Left lung (tissue), 10 donors: Measurements from ENCODE around the gene RGL3. TPM values are rescaled to one million over a fixed set of nuclear protein-coding genes. Genes with fewer than 3 reads are reported as not detected.

Source experiments
- ATAC-seq: fragments of 200-7000 bp; cut with Tn5 transposase; one replicate; pipeline ENCODE4 v1.9.1; 2020; ENCODE audit warnings: moderate library complexity
- DNase-seq, 4 donors: peaks; one replicate each; pipeline ENCODE4 v3.0.0-alpha.2; 2013 to 2020
- H3K27ac ChIP-seq, 2 donors: fragments of 200-600 bp; sonication (generic) in 1 of 2; one replicate each; pipeline versions ENCODE4 v1.5.0 to v1.8.0; 2020 to 2021
- H3K27me3 ChIP-seq, 2 donors: fragments of 200-600 bp; sonication (generic) in 1 of 2; one replicate each; pipeline versions ENCODE4 v1.5.0 to v1.8.0; 2020 to 2021
- H3K36me3 ChIP-seq, 2 donors: fragments of 200-600 bp; sonication (generic) in 1 of 2; one replicate each; pipeline versions ENCODE4 v1.5.0 to v1.8.0; 2020 to 2021
- H3K4me1 ChIP-seq, 2 donors: fragments of 200-600 bp; one replicate each; pipeline ENCODE4 v1.8.0; 2021
- H3K4me3 ChIP-seq, 2 donors: fragments of 200-600 bp; sonication (generic) in 1 of 2; one replicate each; pipeline versions ENCODE4 v1.5.0 to v1.8.0; 2020 to 2021; ENCODE audit warnings: mild to moderate bottlenecking in 1 of 2
- H3K9me3 ChIP-seq, 2 donors: fragments of 200-600 bp; sonication (generic) in 1 of 2; one replicate each; pipeline versions ENCODE4 v1.5.0 to v1.8.0; 2020 to 2021
- intact Hi-C, 2 donors: fragments of 100-400 bp; cut with DNase I; formaldehyde crosslinking; loops; one replicate each; pipeline versions ENCODE4 v1.11.2 to v1.14.2; 2022
- polyA plus RNA-seq, 6 donors: library from polyadenylated mRNA; unstranded; fragments of 120-200 nt; gene quantifications; one replicate each; pipeline ENCODE4 v1.2.1, GENCODE V29; 2013; ENCODE audit not compliant: insufficient read length in 6 of 6
- total RNA-seq, 2 donors: library from RNA; stranded (reverse); fragmentation: NEBNext Ultra II Directional; extraction: Animal tissue kit (Norgen Biotek cat#: 25700); gene quantifications; one replicate each; pipeline ENCODE4 v1.2.1, GENCODE V29; 2021
- TF ChIP-seq, protein P1 (sequence below), 2 donors: fragments of 200-600 bp; sonication (generic) in 1 of 2; IDR thresholded peaks; one replicate each; pipeline versions ENCODE4 v1.5.0 to v1.8.0; 2021; ENCODE audit warnings: antibody characterized with exemption in 2 of 2
- donor health status: DM: no; HTN: yes; CAD: no.
- donor health status: DM: no; HTN: no; CAD: no.

The RGL3 gene
- total and polyA plus RNA-seq, 8 donors = 32.9 to 68.2 (median 56.6) TPM

DNA sequence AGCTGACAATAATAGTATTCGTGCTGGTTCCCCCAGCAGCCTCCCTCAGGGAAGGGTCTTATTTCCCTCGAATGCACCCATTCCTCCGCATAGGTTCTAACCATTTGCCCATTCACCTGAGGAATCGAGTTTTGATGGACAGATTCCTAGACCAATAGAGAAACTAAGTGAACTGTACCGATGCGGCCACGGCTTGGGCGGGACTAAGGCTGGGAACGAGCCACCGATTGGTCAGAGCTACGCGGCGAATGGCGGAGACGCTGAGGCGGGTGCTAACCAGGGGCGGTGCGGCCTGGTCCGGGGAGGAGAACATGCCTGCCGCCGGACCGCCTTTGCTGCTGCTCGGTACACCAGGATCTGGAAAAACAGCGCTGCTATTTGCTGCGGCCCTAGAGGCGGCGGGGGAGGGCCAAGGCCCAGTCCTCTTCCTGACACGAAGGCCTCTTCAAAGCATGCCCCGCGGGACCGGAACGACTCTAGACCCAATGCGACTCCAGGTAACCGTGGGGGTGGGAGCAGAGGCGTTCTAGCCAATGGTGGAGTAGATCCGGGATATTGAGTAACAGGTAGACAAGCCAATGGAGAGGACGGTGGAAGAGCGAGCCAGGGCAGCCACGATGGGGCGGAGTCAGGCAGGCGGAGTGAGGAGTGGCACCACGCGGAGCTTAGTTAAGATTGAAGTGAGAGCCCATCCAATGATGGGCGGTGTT, 44.5 kb downstream of the RGL3 start, which contains the start of gene SWSAP1:
TSS of gene SWSAP1 (plus strand) at position 234 of the 710 bp plus-strand sequence. CDS start at position 249, 15 bp downstream.
- no peaks in the 10 kb centered on the region for H3K27me3 ChIP-seq
- H3K9me3 ChIP-seq = no peaks in the 10 kb centered on the region
- TF ChIP-seq, protein P1, sequence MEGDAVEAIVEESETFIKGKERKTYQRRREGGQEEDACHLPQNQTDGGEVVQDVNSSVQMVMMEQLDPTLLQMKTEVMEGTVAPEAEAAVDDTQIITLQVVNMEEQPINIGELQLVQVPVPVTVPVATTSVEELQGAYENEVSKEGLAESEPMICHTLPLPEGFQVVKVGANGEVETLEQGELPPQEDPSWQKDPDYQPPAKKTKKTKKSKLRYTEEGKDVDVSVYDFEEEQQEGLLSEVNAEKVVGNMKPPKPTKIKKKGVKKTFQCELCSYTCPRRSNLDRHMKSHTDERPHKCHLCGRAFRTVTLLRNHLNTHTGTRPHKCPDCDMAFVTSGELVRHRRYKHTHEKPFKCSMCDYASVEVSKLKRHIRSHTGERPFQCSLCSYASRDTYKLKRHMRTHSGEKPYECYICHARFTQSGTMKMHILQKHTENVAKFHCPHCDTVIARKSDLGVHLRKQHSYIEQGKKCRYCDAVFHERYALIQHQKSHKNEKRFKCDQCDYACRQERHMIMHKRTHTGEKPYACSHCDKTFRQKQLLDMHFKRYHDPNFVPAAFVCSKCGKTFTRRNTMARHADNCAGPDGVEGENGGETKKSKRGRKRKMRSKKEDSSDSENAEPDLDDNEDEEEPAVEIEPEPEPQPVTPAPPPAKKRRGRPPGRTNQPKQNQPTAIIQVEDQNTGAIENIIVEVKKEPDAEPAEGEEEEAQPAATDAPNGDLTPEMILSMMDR (IDR thresholded peaks at IDR 0.05) = peak in 1 of 2 donors; percentile 15
- ATAC-seq = peak; percentile 93
- peak; percentile 97 to 99 (median 99) for DNase-seq
- peak within 1 kb of the TSS; percentile 54 to 66 for H3K4me3 ChIP-seq
- H3K36me3 ChIP-seq = no peaks in the 10 kb centered on the region
- H3K4me1 ChIP-seq = peaks cover 0 to 54% of the 10 kb centered on the region in 2 donors
- H3K27ac ChIP-seq = peak within 1 kb of the TSS; percentile 95 to 96
- intact Hi-C loops = no loop called here

DNA sequence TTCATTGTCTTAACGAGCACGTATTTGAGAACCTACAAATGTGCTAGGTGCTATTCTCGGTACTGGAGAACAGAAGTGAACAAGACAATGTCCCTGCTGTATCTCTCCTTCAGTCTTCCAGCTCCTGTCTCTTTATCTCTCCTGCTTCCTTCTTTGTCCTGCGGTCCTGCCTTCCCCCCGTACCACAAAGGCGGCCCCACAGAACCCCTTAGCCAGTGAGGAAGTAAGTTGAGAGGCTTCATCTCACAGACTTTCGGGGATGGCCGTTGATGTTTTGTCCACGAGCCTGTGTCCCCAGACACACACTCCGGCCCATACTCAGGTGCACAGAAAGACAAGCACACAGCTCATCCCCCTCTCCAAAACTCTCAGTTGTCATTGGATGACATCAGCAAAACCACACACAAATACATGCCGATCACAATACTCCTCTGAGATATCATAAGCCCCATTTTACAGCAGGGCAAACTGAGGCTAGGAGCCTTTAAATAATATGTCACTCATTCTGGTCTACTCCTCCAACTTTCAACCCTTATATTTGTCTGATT, 45.2 kb downstream of the RGL3 start:
- DNase-seq = no peak
- no peak for ATAC-seq
- Histone ChIP-seq H3K27ac (peak overlapping the region; percentile 95 to 96), H3K9me3 (no peaks in the 10 kb centered on the region), H3K27me3 (no peaks in the 10 kb centered on the region), H3K4me3 (peak overlapping the region; percentile 54 to 66), H3K4me1 (peaks cover 0 to 48% of the 10 kb centered on the region in 2 donors), H3K36me3 (peaks cover 0 to 5% of the 10 kb centered on the region in 2 donors)
- intact Hi-C loops = no loop called here
- TF ChIP-seq, protein P1 (IDR thresholded peaks at IDR 0.05) = no peak

DNA sequence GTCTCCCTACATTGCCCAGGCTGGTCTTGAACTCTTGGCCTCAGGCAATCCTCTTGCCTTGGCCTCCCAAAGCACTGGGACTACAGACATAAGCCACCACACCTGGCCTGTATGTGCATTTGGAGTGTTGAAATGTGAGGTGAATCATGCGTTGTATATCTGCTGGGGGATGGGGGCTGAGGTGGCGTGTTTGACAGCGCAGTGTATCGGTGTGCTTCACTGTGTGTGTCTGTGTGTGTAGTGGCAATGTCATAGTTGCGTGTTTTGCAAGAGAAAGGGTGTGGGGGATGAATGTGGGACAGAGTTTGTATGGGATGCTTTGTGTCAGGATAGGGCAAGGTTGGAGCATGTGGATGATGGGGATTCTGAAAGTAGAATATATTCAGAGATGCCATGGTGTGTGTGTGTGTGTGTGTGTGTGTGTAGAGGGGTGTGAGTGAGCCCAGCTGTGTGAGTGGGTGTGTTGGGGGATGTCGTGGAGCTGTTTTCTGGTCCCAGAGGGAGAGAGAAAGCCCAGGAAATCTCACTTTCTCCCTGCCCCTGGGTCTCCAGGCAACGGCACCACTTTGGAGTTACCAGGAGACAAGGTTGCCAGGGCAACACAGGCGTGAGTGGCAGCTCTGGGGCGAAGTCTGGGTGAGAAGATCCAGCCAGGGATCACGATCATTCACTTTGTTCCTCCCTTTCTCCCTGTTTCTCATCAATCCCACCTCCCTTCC, 45.8 kb downstream of the RGL3 start:
- H3K27me3 ChIP-seq = no peaks in the 10 kb centered on the region
- H3K9me3 ChIP-seq = no peaks in the 10 kb centered on the region
- H3K27ac ChIP-seq = peak overlapping the region in 1 of 2 donors; percentile 96
- ATAC-seq (no peak), DNase-seq (peak in 2 of 4 donors; percentile 57 to 68)
- TF ChIP-seq, protein P1 (IDR thresholded peaks at IDR 0.05) = no peak
- H3K4me3 ChIP-seq = peak overlapping the region in 1 of 2 donors; percentile 66
- peaks cover 0 to 42% of the 10 kb centered on the region in 2 donors for H3K4me1 ChIP-seq
- intact Hi-C loops = no loop called here
- peaks cover 0 to 7% of the 10 kb centered on the region in 2 donors for H3K36me3 ChIP-seq

DNA sequence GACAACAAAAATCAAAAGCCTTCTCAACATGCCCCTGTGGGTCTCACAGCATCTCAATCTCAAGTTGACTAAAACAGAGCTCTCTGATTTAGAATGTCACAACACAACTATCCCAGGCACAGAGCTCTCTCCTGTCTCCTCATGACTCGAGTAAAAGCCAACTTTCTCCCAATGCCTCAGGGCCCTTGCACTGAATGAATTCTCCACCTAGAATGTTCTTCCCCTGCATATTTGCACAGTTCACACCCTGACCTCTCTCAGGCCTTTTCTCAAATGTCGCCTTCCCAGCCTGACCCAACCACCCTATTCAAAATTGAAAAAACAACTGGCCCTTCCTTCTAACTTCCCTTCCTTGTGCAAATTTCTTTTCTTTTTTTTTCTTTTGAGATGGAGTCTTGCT, 48.4 kb downstream of the RGL3 start:
- ATAC-seq (no peak), DNase-seq (no peak)
- peaks cover 0 to 16% of the 10 kb centered on the region in 2 donors for H3K4me1 ChIP-seq
- no peaks in the 10 kb centered on the region for H3K27me3 ChIP-seq
- TF ChIP-seq, protein P1 (IDR thresholded peaks at IDR 0.05) = no peak
- no peak overlapping the region for H3K27ac ChIP-seq
- peaks cover 0 to 28% of the 10 kb centered on the region in 2 donors for H3K36me3 ChIP-seq
- intact Hi-C loops = no loop called here
- H3K9me3 ChIP-seq = no peaks in the 10 kb centered on the region
- no peak overlapping the region for H3K4me3 ChIP-seq

DNA sequence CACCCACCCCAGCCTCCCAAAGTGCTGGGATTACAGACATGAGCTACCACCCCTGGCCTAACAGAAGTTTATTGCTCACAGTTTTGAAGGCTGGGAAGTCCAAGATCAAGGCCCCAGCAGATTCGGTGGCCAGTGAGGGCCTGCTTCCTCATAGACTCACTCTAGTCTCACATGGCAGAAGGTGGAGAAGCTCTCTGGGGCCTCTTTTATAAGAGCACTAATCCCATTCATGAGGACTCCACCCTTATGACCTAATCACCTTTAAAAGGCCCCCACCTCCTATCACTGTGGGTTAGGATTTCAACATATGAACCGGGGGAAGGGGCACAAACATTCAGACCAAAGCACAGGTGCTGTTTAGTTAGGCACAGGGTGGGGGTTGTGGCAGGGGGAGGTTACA, 51.6 kb downstream of the RGL3 start:
- DNase-seq (no peak), ATAC-seq (no peak)
- TF ChIP-seq, protein P1 (IDR thresholded peaks at IDR 0.05) = no peak
- Histone ChIP-seq H3K4me3 (no peak overlapping the region), H3K9me3 (no peaks in the 10 kb centered on the region), H3K4me1 (no peaks in the 10 kb centered on the region), H3K27me3 (no peaks in the 10 kb centered on the region), H3K27ac (no peak overlapping the region), H3K36me3 (peaks cover 0 to 56% of the 10 kb centered on the region in 2 donors)
- intact Hi-C loops = no loop called here
